CD4-positive, alpha-beta memory T cell (primary cell): Measurements from ENCODE around the gene CDK18. TPM values are rescaled to one million over a fixed set of nuclear protein-coding genes. Genes with fewer than 3 reads are reported as not detected.

ENCODE experiments used
- CTCF ChIA-PET: fragments of 350-600 bp; sonication (Branson Sonifier 250); formaldehyde crosslinking; loops from one replicate; lab custom pipeline; 2021; ENCODE audit warnings: inconsistent platforms; ENCODE audit not compliant: partially characterized antibody; lab: Charles Lee
- POLR2A ChIA-PET: fragments of 350-600 bp; sonication (Branson Sonifier 250); formaldehyde crosslinking; loops from one replicate; lab custom pipeline; 2021; ENCODE audit not compliant: partially characterized antibody; lab: Charles Lee
- DNase-seq, 5 donors: peaks; one replicate each; pipeline versions ENCODE4 v3.0.0 to v3.0.0-alpha.2; 2020 to 2022; ENCODE audit warnings: mixed read lengths in 1 of 5
- H3K27ac ChIP-seq: one replicate; pipeline ENCODE4 v1.7.0; 2013; ENCODE audit warnings: low read depth, low read length
- H3K27me3 ChIP-seq: 2 replicates; pipeline ENCODE4 v1.7.0; 2013; ENCODE audit warnings: mild to moderate bottlenecking, low read length, moderate library complexity; ENCODE audit not compliant: insufficient read depth
- H3K36me3 ChIP-seq: 2 replicates; pipeline ENCODE4 v1.7.0; 2013; ENCODE audit warnings: mild to moderate bottlenecking, low read length, moderate library complexity; ENCODE audit not compliant: insufficient read depth
- H3K4me1 ChIP-seq: 2 replicates; pipeline ENCODE4 v1.7.0; 2013; ENCODE audit warnings: mild to moderate bottlenecking, low read length, moderate library complexity; ENCODE audit not compliant: insufficient read depth
- H3K4me3 ChIP-seq, 2 donors: one replicate each; pipeline ENCODE4 v1.7.0; 2013; ENCODE audit warnings: low read length in 2 of 2, mild to moderate bottlenecking in 1 of 2
- H3K9me3 ChIP-seq, 2 donors: one replicate each; pipeline ENCODE4 v1.7.0; 2013; ENCODE audit warnings: low read length in 2 of 2, control low read depth in 1 of 2; ENCODE audit not compliant: control insufficient read depth in 1 of 2
- H3K27ac Mint-ChIP-seq, 7 donors: one replicate each; pipeline ENCODE4 v1.8.0; 2020 to 2021; ENCODE audit warnings: mixed read lengths in 7 of 7, mild to moderate bottlenecking in 6 of 7, inconsistent platforms in 3 of 7, moderate library complexity in 3 of 7
- H3K27me3 Mint-ChIP-seq, 2 donors: one replicate each; pipeline ENCODE4 v1.8.0; 2020 to 2021; ENCODE audit warnings: mixed read lengths in 2 of 2
- H3K36me3 Mint-ChIP-seq, 2 donors: one replicate each; pipeline ENCODE4 v1.8.0; 2020 to 2021; ENCODE audit warnings: mixed read lengths in 2 of 2, inconsistent platforms in 1 of 2, mild to moderate bottlenecking in 1 of 2
- H3K4me1 Mint-ChIP-seq, 4 donors: one replicate each; pipeline ENCODE4 v1.8.0; 2020 to 2021; ENCODE audit warnings: mixed read lengths in 4 of 4, mild to moderate bottlenecking in 1 of 4
- H3K4me3 Mint-ChIP-seq, 8 donors: one replicate each; pipeline ENCODE4 v1.8.0; 2020 to 2021; ENCODE audit warnings: mixed read lengths in 8 of 8, mild to moderate bottlenecking in 7 of 8, moderate library complexity in 6 of 8, inconsistent platforms in 3 of 8
- H3K9me3 Mint-ChIP-seq, 8 donors: one replicate each; pipeline ENCODE4 v1.8.0; 2020 to 2021; ENCODE audit warnings: mixed read lengths in 8 of 8, mild to moderate bottlenecking in 5 of 8, inconsistent platforms in 3 of 8, moderate library complexity in 1 of 8
- intact Hi-C: fragments of 100-400 bp; cut with micrococcal nuclease; formaldehyde crosslinking; loops from one replicate; pipeline ENCODE4 v1.15.1; 2023
- polyA plus RNA-seq, 2 donors: library from polyadenylated mRNA; unstranded; fragments of 300-500 nt; fragmentation: Illumina TruSeq; gene quantifications; one replicate each; pipeline ENCODE4 v1.2.3, GENCODE V29; 2021
- total RNA-seq, 2 experiments: library from RNA; stranded (reverse); gene quantifications; one replicate each; pipeline ENCODE4 v1.2.3, GENCODE V29; 2021

CDK18 gene
- total and polyA plus RNA-seq, 4 experiments from 2014 or later, result 0.25 to 1.3 (median 0.77) TPM

GRCh38 chr1:205565799-205566198 lies 61.3 kb downstream of the CDK18 start:
- DNase-seq, result no peak
- H3K36me3 Mint-ChIP-seq, result no peaks in the 10 kb centered on the region
- intact Hi-C loops, result no loop called here
- Histone ChIP-seq H3K27me3 (peaks cover 24% of the 10 kb centered on the region), H3K27ac (no peak overlapping the region), H3K9me3 (no peaks in the 10 kb centered on the region), H3K4me3 (no peak overlapping the region), H3K36me3 (no peaks in the 10 kb centered on the region), H3K4me1 (no peaks in the 10 kb centered on the region)
- peaks cover 29 to 37% of the 10 kb centered on the region in 2 donors for H3K27me3 Mint-ChIP-seq
- no peak overlapping the region for H3K27ac Mint-ChIP-seq
- H3K9me3 Mint-ChIP-seq, result peaks cover 0 to 16% (median 8%) of the 10 kb centered on the region in 8 donors
- H3K4me1 Mint-ChIP-seq, result peaks cover 3 to 5% (median 4%) of the 10 kb centered on the region in 4 donors
- ChIA-PET POLR2A (no interaction called here), CTCF (no interaction called here)
- H3K4me3 Mint-ChIP-seq, result no peak overlapping the region

- Histone ChIP-seq H3K27ac (no peak overlapping the region), H3K9me3 (no peaks in the 10 kb centered on the region), H3K36me3 (no peaks in the 10 kb centered on the region), H3K4me1 (no peaks in the 10 kb centered on the region), H3K27me3 (peaks cover 24% of the 10 kb centered on the region), H3K4me3 (no peak overlapping the region)
- H3K27me3 Mint-ChIP-seq, result peaks cover 32 to 40% of the 10 kb centered on the region in 2 donors
- no peaks in the 10 kb centered on the region for H3K9me3 Mint-ChIP-seq
- ChIA-PET POLR2A (no interaction called here), CTCF (no interaction called here)
- no peak for DNase-seq
- intact Hi-C loops, result no loop called here
- H3K4me3 Mint-ChIP-seq, result no peak overlapping the region
- H3K36me3 Mint-ChIP-seq, result no peaks in the 10 kb centered on the region
- H3K27ac Mint-ChIP-seq, result no peak overlapping the region
- peaks cover 3 to 5% (median 4%) of the 10 kb centered on the region in 4 donors for H3K4me1 Mint-ChIP-seq
Measured at GRCh38 chr1:205567716-205568115, 63.2 kb downstream of the CDK18 start.

GRCh38 chr1:205568135-205568468 lies 63.6 kb downstream of the CDK18 start:
- Mint-ChIP-seq H3K4me1 (peaks cover 3 to 5% (median 4%) of the 10 kb centered on the region in 4 donors), H3K4me3 (peak overlapping the region in 7 of 8 donors; percentile 43 to 70 (median 61)), H3K36me3 (no peaks in the 10 kb centered on the region), H3K27ac (no peak overlapping the region), H3K9me3 (no peaks in the 10 kb centered on the region), H3K27me3 (peaks cover 32 to 40% of the 10 kb centered on the region in 2 donors)
- peaks cover 24% of the 10 kb centered on the region for H3K27me3 ChIP-seq
- H3K27ac ChIP-seq, result no peak overlapping the region
- CTCF ChIA-PET, result no interaction called here
- no peaks in the 10 kb centered on the region for H3K4me1 ChIP-seq
- DNase-seq, result no peak
- intact Hi-C loops, result no loop called here
- POLR2A ChIA-PET, result no interaction called here
- H3K36me3 ChIP-seq, result no peaks in the 10 kb centered on the region
- no peaks in the 10 kb centered on the region for H3K9me3 ChIP-seq
- no peak overlapping the region for H3K4me3 ChIP-seq

- Mint-ChIP-seq H3K36me3 (no peaks in the 10 kb centered on the region), H3K9me3 (no peaks in the 10 kb centered on the region), H3K27ac (no peak overlapping the region), H3K4me3 (peak overlapping the region; percentile 59 to 77 (median 68)), H3K27me3 (peaks cover 31 to 40% of the 10 kb centered on the region in 2 donors), H3K4me1 (peaks cover 3 to 5% (median 4%) of the 10 kb centered on the region in 4 donors)
- Histone ChIP-seq H3K4me1 (no peaks in the 10 kb centered on the region), H3K9me3 (no peaks in the 10 kb centered on the region), H3K27ac (no peak overlapping the region), H3K4me3 (no peak overlapping the region), H3K36me3 (no peaks in the 10 kb centered on the region), H3K27me3 (peaks cover 24% of the 10 kb centered on the region)
- DNase-seq, result no peak
- CTCF ChIA-PET, result interaction anchor here (0.9 kb wide), 1 partner anchor 23 kb away, joined by 3 read pairs; no protein-coding TSS in a partner anchor
- POLR2A ChIA-PET, result no interaction called here
- intact Hi-C loops, result no loop called here
Measured at GRCh38 chr1:205568469-205569361, 64.2 kb downstream of the CDK18 start.

GRCh38 chr1:205569411-205570172 lies 65.1 kb downstream of the CDK18 start:
- Mint-ChIP-seq H3K36me3 (no peaks in the 10 kb centered on the region), H3K27me3 (peaks cover 27 to 41% of the 10 kb centered on the region in 2 donors), H3K4me1 (peaks cover 3 to 5% (median 4%) of the 10 kb centered on the region in 4 donors), H3K27ac (peak overlapping the region in 1 of 7 donors; percentile 3), H3K9me3 (no peaks in the 10 kb centered on the region), H3K4me3 (peak overlapping the region in 4 of 8 donors; percentile 30 to 52 (median 44))
- no peak overlapping the region for H3K4me3 ChIP-seq
- no peaks in the 10 kb centered on the region for H3K36me3 ChIP-seq
- intact Hi-C loops, result no loop called here
- DNase-seq, result no peak
- H3K27ac ChIP-seq, result no peak overlapping the region
- ChIA-PET CTCF (interaction anchor here (0.9 to 1.1 kb wide), 2 partner anchors 9 to 22 kb away, joined by 3 to 4 read pairs; no protein-coding TSS in a partner anchor), POLR2A (no interaction called here)
- no peaks in the 10 kb centered on the region for H3K4me1 ChIP-seq
- peaks cover 24% of the 10 kb centered on the region for H3K27me3 ChIP-seq
- H3K9me3 ChIP-seq, result no peaks in the 10 kb centered on the region

GRCh38 chr1:205570173-205570501 lies 65.7 kb downstream of the CDK18 start:
- Histone ChIP-seq H3K9me3 (no peaks in the 10 kb centered on the region), H3K4me1 (no peaks in the 10 kb centered on the region), H3K4me3 (no peak overlapping the region), H3K27ac (no peak overlapping the region), H3K27me3 (peaks cover 24% of the 10 kb centered on the region), H3K36me3 (no peaks in the 10 kb centered on the region)
- peaks cover 27 to 41% of the 10 kb centered on the region in 2 donors for H3K27me3 Mint-ChIP-seq
- POLR2A ChIA-PET, result no interaction called here
- intact Hi-C loops, result no loop called here
- no peaks in the 10 kb centered on the region for H3K9me3 Mint-ChIP-seq
- H3K36me3 Mint-ChIP-seq, result no peaks in the 10 kb centered on the region
- H3K27ac Mint-ChIP-seq, result peak overlapping the region in 1 of 7 donors; percentile 3
- H3K4me3 Mint-ChIP-seq, result peak overlapping the region in 4 of 8 donors; percentile 30 to 52 (median 44)
- peaks cover 3 to 5% (median 4%) of the 10 kb centered on the region in 4 donors for H3K4me1 Mint-ChIP-seq
- no peak for DNase-seq
- CTCF ChIA-PET, result interaction anchor here (0.8 to 1.1 kb wide), 2 partner anchors 10 to 22 kb away, joined by 4 read pairs; no protein-coding TSS in a partner anchor
